UCSD-AML1 (cell line): ENCODE measurements around the gene MYO1C.

Experiments used
- DNase-seq: peaks from one replicate; lab custom pipeline; 2025; ENCODE audit not compliant: unreplicated experiment; lab: John Stamatoyannopoulos, UW

The MYO1C gene

GRCh38 chr17:1485423-1486376 is 6.8 kb downstream of the MYO1C start:
- peak; percentile 52 for DNase-seq

- DNase-seq = peak; percentile 45
Observed at GRCh38 chr17:1484676-1485422, 7.6 kb downstream of the MYO1C start.

GRCh38 chr17:1484060-1484535 is 8.4 kb downstream of the MYO1C start:
- no peak for DNase-seq

DNA sequence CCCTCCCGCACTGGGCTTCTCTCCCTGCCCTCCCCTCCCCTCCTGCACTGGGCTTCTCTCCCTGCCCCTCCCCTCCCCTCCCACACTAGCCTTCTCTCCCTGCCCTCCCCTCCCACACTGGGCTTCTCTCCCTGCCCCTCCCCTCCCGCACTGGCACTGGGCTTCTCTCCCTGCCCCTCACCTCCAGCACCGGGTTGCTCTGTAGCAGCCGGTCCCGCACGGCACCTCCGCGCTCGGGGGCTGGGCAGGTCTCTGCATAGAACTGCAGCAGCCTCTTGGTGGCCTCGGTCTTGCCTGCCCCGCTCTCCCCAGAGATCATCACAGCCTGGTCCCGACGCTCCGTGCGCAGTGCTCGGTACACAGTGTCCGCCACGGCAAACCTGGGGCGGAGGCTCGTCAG is 9.8 kb downstream of the MYO1C start:
- DNase-seq = no peak

- no peak for DNase-seq
Observed at GRCh38 chr17:1481736-1482135, 10.8 kb downstream of the MYO1C start.

- DNase-seq = no peak
Observed at GRCh38 chr17:1480747-1481465, 11.6 kb downstream of the MYO1C start.

DNA sequence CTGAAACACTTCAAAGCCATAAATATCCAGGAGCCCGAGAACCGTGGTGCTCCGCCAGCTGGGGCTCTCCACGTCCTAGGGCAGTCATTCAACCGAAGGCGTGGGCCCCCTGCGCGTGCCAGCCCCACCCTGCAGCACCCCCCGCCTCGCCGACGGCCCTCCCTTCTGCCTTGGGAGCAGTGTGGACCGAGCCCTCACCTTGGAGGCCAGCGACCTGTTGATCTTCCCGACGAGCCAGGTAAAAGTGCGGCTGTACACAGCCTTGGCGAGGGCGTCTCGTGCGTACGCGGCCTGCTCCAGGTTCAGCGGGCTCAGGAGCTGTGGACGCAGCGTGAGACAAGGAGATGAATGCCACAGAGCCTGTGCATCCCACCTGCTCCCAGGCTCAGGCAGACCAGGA is 14.1 kb downstream of the MYO1C start:
- no peak for DNase-seq

GRCh38 chr17:1475321-1475854 is 17.1 kb downstream of the MYO1C start:
- no peak for DNase-seq

- DNase-seq = no peak
Observed at GRCh38 chr17:1474402-1475189, 17.9 kb downstream of the MYO1C start.

DNA sequence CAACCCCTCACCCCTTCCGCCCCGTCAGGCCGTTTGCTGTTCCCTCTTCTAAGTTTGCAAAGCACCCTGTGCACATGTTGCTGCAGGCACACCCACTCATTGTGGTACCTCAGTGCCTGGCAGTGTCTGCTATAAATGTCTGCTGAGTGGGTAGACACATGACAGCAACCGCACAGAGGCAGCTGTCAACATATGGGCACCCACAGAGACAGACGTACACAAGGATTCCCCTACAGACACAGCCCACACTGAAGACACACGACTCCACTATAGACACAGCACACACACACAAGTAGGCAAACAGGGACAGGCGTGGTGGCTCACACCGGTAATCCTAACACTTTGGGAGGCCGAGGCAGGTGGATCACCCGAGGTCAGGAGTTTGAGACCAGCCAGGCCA is 18.6 kb downstream of the MYO1C start:
- DNase-seq = no peak

DNA sequence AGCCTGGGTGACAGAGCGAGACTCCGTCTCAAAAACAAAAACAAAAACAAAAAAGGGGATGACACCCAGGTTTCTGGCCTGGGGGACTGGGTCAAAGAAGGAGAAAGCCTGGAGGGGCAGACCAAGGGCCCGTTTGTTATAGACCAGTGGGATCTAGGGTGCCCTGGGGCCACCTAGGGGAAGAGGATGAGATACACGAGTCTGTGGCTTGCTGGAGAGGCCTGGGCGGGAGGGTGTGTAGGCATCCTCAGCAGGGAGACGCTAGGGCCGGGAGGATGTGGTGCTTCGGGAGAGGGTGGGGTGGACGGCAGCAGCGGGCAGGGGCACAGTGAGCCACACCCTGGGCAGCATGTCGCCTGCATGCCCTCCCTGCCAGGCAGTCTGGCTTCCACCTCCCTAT is 19.3 kb downstream of the MYO1C start:
- peak; percentile 34 for DNase-seq

DNA sequence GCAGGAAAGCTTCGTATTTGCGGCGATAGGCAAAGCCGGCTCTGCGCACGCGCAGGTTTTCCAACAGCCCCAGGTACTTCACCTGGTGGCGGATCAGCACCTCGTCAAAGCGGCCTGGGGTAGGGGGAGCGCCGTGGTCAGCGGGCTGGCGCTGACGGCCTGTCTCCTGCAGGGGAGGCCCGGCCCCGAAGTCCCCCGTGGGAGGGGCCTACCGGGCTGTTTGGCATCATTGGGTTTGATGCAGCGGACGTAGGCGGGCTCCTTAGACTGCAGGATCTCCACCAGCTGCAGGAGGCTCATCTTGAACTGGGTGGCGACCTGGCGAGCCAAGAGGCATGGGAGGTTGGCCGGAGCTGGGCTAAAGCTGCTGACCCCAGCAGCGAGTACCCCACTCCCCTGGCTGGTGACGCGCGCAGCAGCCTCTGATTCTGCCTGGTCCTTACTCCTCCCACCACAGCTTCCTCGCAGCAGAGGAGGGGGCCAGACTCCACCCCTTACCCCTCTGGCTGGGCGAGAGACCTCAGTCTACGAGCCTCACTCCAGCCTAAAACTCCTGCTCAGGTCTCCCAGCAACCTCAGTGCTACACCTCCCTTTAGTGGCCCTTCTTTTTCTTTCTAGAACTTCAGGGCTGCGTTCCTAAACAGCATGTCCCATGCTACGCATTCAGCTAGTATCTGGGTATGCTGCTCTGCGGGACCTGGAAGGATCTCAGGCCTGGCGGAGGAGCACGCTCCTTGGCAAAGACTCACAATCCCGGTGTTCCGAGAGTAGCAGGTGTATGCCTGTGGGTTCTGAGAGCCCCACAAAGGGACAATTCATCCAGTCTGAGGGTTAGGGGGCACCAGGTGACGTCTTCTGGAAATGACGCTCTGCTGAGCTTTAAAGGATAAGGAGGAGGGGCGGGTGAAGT is 20.3 kb downstream of the MYO1C start:
- DNase-seq = no peak

GRCh38 chr17:1471490-1471889 is 21.0 kb downstream of the MYO1C start:
- no peak for DNase-seq

DNA sequence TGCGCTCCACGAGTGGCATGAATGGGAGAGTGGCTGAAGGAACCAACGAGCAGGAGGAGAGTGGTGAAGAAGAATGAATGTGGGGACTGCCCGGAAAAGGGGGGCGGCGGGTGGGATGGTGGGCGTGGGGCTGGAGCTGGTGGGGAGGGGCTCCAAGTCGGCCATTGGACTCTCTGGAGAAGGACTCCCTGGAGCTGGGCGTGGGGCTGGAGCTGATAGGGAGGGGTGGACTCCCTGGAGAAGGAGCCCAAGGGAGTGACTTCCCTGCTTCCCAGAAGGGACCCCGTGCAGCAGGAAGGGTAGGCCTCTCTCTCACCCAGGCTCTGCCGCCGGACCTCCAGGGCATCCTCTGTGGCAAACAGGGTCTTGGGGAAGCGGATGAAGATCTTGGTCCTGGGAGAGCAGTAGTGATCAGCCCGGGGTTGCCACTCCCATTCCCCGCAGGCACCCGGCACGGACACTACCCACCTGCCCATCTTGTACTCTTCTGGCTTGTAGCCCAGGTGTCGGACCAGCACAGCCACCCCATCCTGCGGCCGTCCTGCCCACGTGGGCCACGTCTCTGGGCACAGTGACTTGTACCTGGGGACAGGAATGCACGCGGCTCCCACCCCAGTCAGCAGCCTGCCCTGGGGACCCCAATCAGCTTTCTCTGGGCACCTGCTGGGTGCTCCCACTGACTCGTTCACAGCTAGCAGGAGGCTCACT is 21.6 kb downstream of the MYO1C start:
- no peak for DNase-seq

DNA sequence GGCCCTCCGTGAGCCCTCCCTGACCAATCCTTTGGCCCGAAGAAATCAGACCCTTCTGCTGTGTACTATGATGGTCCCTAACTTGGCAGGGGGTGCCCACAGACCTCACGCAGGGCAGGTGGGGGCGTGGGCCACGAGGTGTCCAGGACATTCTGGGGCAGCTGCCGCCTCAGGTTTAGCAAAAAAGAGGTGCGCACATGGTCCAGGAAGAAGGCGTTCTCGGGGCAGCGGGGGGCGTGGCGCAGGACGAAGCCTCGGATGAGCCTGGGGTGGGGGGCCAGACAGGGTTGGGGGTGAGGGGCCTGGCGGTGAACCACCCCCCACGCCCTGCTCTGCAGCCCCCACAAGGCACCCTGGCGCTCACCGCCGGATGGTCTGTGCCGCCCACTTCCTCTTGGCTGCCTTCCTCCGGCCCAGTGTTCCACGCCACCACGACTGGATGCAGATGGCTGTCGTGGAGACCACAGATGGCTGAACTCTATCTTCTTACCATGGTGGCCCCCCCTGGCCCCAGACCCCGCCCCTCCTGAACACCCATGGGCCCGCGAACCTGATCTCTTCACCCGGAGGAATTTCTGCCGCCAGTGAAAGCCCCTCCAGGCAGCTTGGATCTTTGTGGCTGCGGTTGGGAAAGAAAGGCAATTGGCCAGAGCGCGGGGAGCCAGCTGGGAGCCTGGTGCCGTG is 22.3 kb downstream of the MYO1C start:
- no peak for DNase-seq

- DNase-seq = no peak
Observed at GRCh38 chr17:1469231-1469852, 23.1 kb downstream of the MYO1C start.

- no peak for DNase-seq
Observed at GRCh38 chr17:1467898-1468492, 24.5 kb downstream of the MYO1C start.
